Lower leg skin (tissue), 3 donors: ENCODE results near the gene CAMTA1.

Experiments
- CTCF ChIP-seq, 3 donors: fragments of 450-650 bp; IDR thresholded peaks; one replicate each; pipeline ENCODE4 v1.5.1; 2016; ENCODE audit warnings: antibody characterized with exemption in 3 of 3, mild to moderate bottlenecking in 3 of 3, moderate library complexity in 2 of 3
- POLR2A ChIP-seq, 2 donors: fragments of 450-650 bp; IDR thresholded peaks; one replicate each; pipeline ENCODE4 v1.6.1; 2016 to 2017; ENCODE audit warnings: antibody characterized with exemption in 2 of 2, mild to moderate bottlenecking in 1 of 2, moderate library complexity in 1 of 2

GRCh38 chr1:7613106-7613850 lies 828.0 kb downstream of the CAMTA1 start:
- no peak for TF ChIP-seq CTCF (IDR thresholded peaks at IDR 0.05)
- TF ChIP-seq POLR2A (IDR thresholded peaks at IDR 0.05) = no peak
